HEK293 (cell line): ENCODE data around the gene GALNT2.
A peak's percentile ranks its signal among the peaks of the same experiment; 100 is the strongest.

Experiments
- CTCF ChIA-PET: fragments of 350-600 bp; formaldehyde crosslinking; extraction: SDS; loops from one replicate; lab custom pipeline; 2021; ENCODE audit warnings: antibody characterized with exemption; lab: Yijun Ruan, JAX
- POLR2A ChIA-PET: fragments of 300-600 bp; formaldehyde crosslinking; extraction: SDS; loops from one replicate; lab custom pipeline; 2020; ENCODE audit warnings: antibody characterized with exemption, inconsistent platforms; lab: Yijun Ruan, JAX
- H3K27ac ChIP-seq: fragments of 200-500 bp; sonication (Bioruptor generic); 2 replicates; pipeline ENCODE4 v1.5.1; 2014; ENCODE audit warnings: low read depth, low read length, control low read depth, inconsistent platforms; ENCODE audit errors: extremely low read depth
- H3K36me3 ChIP-seq, 2 experiments: fragments of 200-500 bp in 1 of 2; sonication (Bioruptor generic) in 1 of 2; 1 replicate in 1 of 2; 2 replicates in 1 of 2; pipeline ENCODE4 v1.5.1; 2014 to 2017; ENCODE audit warnings: inconsistent platforms in 2 of 2, low read length in 2 of 2; ENCODE audit not compliant: control insufficient read depth in 2 of 2, insufficient read depth in 1 of 2
- H3K4me1 ChIP-seq: fragments of 200-500 bp; sonication (Bioruptor generic); 2 replicates; pipeline ENCODE4 v1.5.1; 2014; ENCODE audit warnings: mild to moderate bottlenecking, low read length, inconsistent platforms; ENCODE audit not compliant: control insufficient read depth, insufficient read depth
- H3K4me3 ChIP-seq: 2 replicates; pipeline ENCODE4 v1.5.1; 2011; ENCODE audit warnings: low read depth, mild to moderate bottlenecking, control low read depth, low read length, moderate library complexity
- H3K9me3 ChIP-seq: fragments of 200-500 bp; sonication (Bioruptor generic); 2 replicates; pipeline ENCODE4 v1.5.1; 2014; ENCODE audit warnings: low read depth, low read length, inconsistent platforms; ENCODE audit not compliant: control insufficient read depth, insufficient read depth
- HOXA7 ChIP-seq: sonication (generic); formaldehyde crosslinking; IDR thresholded peaks from 2 replicates; pipeline ENCODE4 v1.8.1; 2022; ENCODE audit warnings: missing genetic modification reagents, borderline replicate concordance
- REPIN1 ChIP-seq: fragments of 450-650 bp; formaldehyde crosslinking; IDR thresholded peaks from 2 replicates; pipeline ENCODE4 v1.5.1; 2017; ENCODE audit warnings: missing biosample characterization, missing genetic modification characterization, low read depth
- ZEB2 ChIP-seq: fragments of 450-650 bp; formaldehyde crosslinking; IDR thresholded peaks from 2 replicates; pipeline ENCODE4 v1.5.1; 2016; ENCODE audit warnings: missing biosample characterization, missing genetic modification characterization
- ZNF121 ChIP-seq: fragments of 450-650 bp; formaldehyde crosslinking; IDR thresholded peaks from 2 replicates; pipeline ENCODE4 v1.5.1; 2016; ENCODE audit warnings: missing biosample characterization, missing genetic modification characterization
- ZNF16 ChIP-seq: fragments of 450-650 bp; formaldehyde crosslinking; IDR thresholded peaks from 2 replicates; pipeline ENCODE4 v1.5.1; 2016; ENCODE audit warnings: low read depth, missing biosample characterization, missing genetic modification characterization
- ZNF324 ChIP-seq: fragments of 450-650 bp; formaldehyde crosslinking; IDR thresholded peaks from 2 replicates; pipeline ENCODE4 v1.5.1; 2016; ENCODE audit warnings: missing biosample characterization, missing genetic modification characterization
- ZNF423 ChIP-seq: fragments of 450-650 bp; formaldehyde crosslinking; IDR thresholded peaks from 2 replicates; pipeline ENCODE4 v1.5.1; 2016; ENCODE audit warnings: missing biosample characterization, missing genetic modification characterization
- ZNF510 ChIP-seq: fragments of 450-650 bp; formaldehyde crosslinking; IDR thresholded peaks from 2 replicates; pipeline ENCODE4 v1.5.1; 2018; ENCODE audit warnings: mild to moderate bottlenecking, missing genetic modification characterization, missing biosample characterization; ENCODE audit not compliant: insufficient replicate concordance
- ZNF571 ChIP-seq: fragments of 450-650 bp; formaldehyde crosslinking; IDR thresholded peaks from 2 replicates; pipeline ENCODE4 v1.5.0; 2017; ENCODE audit warnings: missing biosample characterization, missing genetic modification characterization
- ZNF600 ChIP-seq: fragments of 450-650 bp; formaldehyde crosslinking; IDR thresholded peaks from 2 replicates; pipeline ENCODE4 v1.5.1; 2016; ENCODE audit warnings: missing biosample characterization, missing genetic modification characterization
- ZNF768 ChIP-seq: fragments of 450-650 bp; formaldehyde crosslinking; IDR thresholded peaks from 2 replicates; pipeline ENCODE4 v1.5.1; 2018; ENCODE audit warnings: missing biosample characterization, mild to moderate bottlenecking, missing genetic modification characterization
- ZNF777 ChIP-seq: fragments of 450-650 bp; formaldehyde crosslinking; IDR thresholded peaks from 2 replicates; pipeline ENCODE4 v1.5.1; 2017; ENCODE audit warnings: missing biosample characterization, missing genetic modification characterization, borderline replicate concordance
- ZNF792 ChIP-seq: fragments of 450-650 bp; formaldehyde crosslinking; IDR thresholded peaks from 2 replicates; pipeline ENCODE4 v1.5.1; 2016; ENCODE audit warnings: missing biosample characterization, missing genetic modification characterization
- ZNF830 ChIP-seq: fragments of 450-650 bp; IDR thresholded peaks from 2 replicates; pipeline ENCODE4 v1.5.0; 2018; ENCODE audit warnings: missing biosample characterization, missing genetic modification characterization, low read depth, mild to moderate bottlenecking, moderate library complexity
- ZNF843 ChIP-seq: fragments of 450-650 bp; formaldehyde crosslinking; IDR thresholded peaks from 2 replicates; pipeline ENCODE4 v1.5.1; 2016; ENCODE audit warnings: missing biosample characterization, missing genetic modification characterization
- ZXDB ChIP-seq: fragments of 450-650 bp; formaldehyde crosslinking; IDR thresholded peaks from 2 replicates; pipeline ENCODE4 v1.5.1; 2016; ENCODE audit warnings: missing biosample characterization, missing genetic modification characterization
- TF ChIP-seq, protein P1 (sequence below): fragments of 450-650 bp; formaldehyde crosslinking; IDR thresholded peaks from 2 replicates; pipeline ENCODE4 v1.5.1; 2017; ENCODE audit warnings: missing biosample characterization, mild to moderate bottlenecking, missing genetic modification characterization, moderate library complexity
- TF ChIP-seq, protein P2 (sequence below): fragments of 450-650 bp; formaldehyde crosslinking; IDR thresholded peaks from 2 replicates; pipeline ENCODE4 v1.5.1; 2016; ENCODE audit warnings: missing biosample characterization, missing genetic modification characterization
- TF ChIP-seq, protein P3 (sequence below): fragments of 450-650 bp; formaldehyde crosslinking; conservative IDR thresholded peaks from 2 replicates; pipeline ENCODE4 v1.5.1; 2016; ENCODE audit warnings: low read depth, missing biosample characterization, missing genetic modification characterization
- TF ChIP-seq, protein P4 (sequence below): fragments of 450-650 bp; formaldehyde crosslinking; IDR thresholded peaks from 2 replicates; pipeline ENCODE4 v1.5.1; 2016; ENCODE audit warnings: missing biosample characterization, missing genetic modification characterization
- TF ChIP-seq, protein P5 (sequence below): fragments of 450-650 bp; formaldehyde crosslinking; IDR thresholded peaks from 2 replicates; pipeline ENCODE4 v1.5.1; 2016; ENCODE audit warnings: missing biosample characterization, missing genetic modification characterization

Gene GALNT2

DNA sequence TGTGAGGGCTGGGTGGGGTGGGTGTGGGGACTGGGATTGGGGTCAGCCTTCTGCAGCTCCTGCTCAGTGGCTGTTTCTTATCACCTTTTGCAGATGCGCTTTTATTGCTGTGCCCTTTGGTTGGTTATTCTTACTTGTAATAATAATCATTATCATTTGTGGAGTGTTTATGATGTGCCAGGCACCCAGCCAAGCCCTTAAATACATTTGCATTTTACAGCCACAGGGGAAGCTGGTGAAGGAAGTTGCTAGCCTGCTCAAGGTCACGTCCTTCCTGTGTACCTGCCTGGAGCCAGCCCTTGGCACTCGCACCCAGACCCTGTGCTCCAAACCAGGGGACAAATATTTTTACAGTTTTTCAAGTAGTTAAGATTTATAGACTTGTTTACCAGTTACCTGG lies 215.1 kb downstream of the GALNT2 start (continued):
- 0 out of 2 replicates have a peak, but pooled peaks have one; percentile 22 for TF ChIP-seq ZNF423 (tag by site-specific recombination)
- no peak for TF ChIP-seq ZNF571
- TF ChIP-seq, protein P1, sequence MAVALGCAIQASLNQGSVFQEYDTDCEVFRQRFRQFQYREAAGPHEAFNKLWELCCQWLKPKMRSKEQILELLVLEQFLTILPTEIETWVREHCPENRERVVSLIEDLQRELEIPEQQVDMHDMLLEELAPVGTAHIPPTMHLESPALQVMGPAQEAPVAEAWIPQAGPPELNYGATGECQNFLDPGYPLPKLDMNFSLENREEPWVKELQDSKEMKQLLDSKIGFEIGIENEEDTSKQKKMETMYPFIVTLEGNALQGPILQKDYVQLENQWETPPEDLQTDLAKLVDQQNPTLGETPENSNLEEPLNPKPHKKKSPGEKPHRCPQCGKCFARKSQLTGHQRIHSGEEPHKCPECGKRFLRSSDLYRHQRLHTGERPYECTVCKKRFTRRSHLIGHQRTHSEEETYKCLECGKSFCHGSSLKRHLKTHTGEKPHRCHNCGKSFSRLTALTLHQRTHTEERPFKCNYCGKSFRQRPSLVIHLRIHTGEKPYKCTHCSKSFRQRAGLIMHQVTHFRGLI (tag by site-specific recombination) = no peak
- no peak for TF ChIP-seq ZNF792 (tag by site-specific recombination)
- no peak for TF ChIP-seq ZNF600 (tag by site-specific recombination)
- TF ChIP-seq, protein P2, sequence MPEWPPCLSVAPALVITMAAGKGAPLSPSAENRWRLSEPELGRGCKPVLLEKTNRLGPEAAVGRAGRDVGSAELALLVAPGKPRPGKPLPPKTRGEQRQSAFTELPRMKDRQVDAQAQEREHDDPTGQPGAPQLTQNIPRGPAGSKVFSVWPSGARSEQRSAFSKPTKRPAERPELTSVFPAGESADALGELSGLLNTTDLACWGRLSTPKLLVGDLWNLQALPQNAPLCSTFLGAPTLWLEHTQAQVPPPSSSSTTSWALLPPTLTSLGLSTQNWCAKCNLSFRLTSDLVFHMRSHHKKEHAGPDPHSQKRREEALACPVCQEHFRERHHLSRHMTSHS (tag by site-specific recombination) = no peak
- TF ChIP-seq, all 188 proteins: peak for 15

DNA sequence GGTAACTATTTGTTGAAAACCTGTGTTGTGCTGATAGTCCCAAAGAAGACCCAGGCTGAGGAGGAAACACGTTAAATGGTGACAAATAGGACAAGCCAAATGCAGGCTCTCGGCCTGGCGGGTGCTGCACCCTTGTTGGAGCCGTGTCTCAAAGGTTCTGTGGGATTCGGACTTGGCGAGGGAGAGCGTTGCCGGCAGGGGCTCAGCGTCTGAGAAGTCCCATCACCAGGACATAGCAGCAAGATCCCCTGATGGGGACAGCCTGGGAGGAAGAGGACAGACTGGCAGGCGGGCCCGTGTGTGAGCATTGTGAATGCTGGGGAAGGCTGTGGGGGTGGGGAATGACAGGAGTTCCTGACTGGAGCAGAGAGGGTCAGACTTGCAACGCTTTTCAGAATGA lies 216.6 kb downstream of the GALNT2 start:
- peaks cover 15% of the 10 kb centered on the region for H3K4me1 ChIP-seq
- H3K9me3 ChIP-seq = no peaks in the 10 kb centered on the region
- no peak overlapping the region for H3K27ac ChIP-seq
- TF ChIP-seq ZNF830 (no peak), ZNF16 (tag by site-specific recombination) (no peak), ZEB2 (tag by site-specific recombination) (no peak), ZNF121 (tag by site-specific recombination) (peak; percentile 66; the same call in 1 of the 2 replicates)
- TF ChIP-seq, protein P3, sequence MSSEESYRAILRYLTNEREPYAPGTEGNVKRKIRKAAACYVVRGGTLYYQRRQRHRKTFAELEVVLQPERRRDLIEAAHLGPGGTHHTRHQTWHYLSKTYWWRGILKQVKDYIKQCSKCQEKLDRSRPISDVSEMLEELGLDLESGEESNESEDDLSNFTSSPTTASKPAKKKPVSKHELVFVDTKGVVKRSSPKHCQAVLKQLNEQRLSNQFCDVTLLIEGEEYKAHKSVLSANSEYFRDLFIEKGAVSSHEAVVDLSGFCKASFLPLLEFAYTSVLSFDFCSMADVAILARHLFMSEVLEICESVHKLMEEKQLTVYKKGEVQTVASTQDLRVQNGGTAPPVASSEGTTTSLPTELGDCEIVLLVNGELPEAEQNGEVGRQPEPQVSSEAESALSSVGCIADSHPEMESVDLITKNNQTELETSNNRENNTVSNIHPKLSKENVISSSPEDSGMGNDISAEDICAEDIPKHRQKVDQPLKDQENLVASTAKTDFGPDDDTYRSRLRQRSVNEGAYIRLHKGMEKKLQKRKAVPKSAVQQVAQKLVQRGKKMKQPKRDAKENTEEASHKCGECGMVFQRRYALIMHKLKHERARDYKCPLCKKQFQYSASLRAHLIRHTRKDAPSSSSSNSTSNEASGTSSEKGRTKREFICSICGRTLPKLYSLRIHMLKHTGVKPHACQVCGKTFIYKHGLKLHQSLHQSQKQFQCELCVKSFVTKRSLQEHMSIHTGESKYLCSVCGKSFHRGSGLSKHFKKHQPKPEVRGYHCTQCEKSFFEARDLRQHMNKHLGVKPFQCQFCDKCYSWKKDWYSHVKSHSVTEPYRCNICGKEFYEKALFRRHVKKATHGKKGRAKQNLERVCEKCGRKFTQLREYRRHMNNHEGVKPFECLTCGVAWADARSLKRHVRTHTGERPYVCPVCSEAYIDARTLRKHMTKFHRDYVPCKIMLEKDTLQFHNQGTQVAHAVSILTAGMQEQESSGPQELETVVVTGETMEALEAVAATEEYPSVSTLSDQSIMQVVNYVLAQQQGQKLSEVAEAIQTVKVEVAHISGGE = no peak
- TF ChIP-seq, all 188 proteins: peak for 1
- POLR2A ChIA-PET = no interaction called here
- no peak overlapping the region for H3K4me3 ChIP-seq
- peaks cover 0 to 18% of the 10 kb centered on the region in 2 experiments; a peak in 1 of 3 replicates for H3K36me3 ChIP-seq
- CTCF ChIA-PET = no interaction called here

DNA sequence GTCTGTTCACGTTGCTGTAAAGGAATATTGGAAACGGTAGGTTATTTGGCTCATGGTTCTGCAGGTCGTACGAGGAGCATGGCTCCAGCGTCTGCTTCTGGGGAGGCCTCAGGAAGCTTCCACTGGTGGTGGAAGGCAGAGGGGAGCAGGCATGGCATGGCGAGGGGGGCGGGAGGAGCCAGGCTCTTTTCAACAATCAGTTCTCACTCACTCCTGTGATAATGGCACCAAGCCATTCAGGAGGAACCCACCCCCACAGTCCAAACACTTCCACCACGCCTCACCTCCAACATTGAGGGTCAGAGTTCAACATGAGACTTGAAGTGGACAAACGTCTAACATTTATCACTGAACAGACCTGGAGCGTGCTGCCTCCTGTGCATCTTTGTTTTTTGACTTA lies 217.9 kb downstream of the GALNT2 start:
- H3K4me3 ChIP-seq = no peak overlapping the region
- H3K4me1 ChIP-seq = peaks cover 15% of the 10 kb centered on the region
- ChIA-PET CTCF (no interaction called here), POLR2A (no interaction called here)
- TF ChIP-seq ZNF510 (tag by site-specific recombination) (no peak), ZXDB (tag by site-specific recombination) (no peak), ZNF768 (tag by site-specific recombination) (no peak), ZNF324 (tag by site-specific recombination) (no peak), ZNF571 (no peak), ZNF777 (tag by site-specific recombination) (no peak), HOXA7 (CRISPR knock-in tag) (no peak), REPIN1 (tag by site-specific recombination) (no peak), ZNF843 (tag by site-specific recombination) (no peak)
- TF ChIP-seq, protein P4, sequence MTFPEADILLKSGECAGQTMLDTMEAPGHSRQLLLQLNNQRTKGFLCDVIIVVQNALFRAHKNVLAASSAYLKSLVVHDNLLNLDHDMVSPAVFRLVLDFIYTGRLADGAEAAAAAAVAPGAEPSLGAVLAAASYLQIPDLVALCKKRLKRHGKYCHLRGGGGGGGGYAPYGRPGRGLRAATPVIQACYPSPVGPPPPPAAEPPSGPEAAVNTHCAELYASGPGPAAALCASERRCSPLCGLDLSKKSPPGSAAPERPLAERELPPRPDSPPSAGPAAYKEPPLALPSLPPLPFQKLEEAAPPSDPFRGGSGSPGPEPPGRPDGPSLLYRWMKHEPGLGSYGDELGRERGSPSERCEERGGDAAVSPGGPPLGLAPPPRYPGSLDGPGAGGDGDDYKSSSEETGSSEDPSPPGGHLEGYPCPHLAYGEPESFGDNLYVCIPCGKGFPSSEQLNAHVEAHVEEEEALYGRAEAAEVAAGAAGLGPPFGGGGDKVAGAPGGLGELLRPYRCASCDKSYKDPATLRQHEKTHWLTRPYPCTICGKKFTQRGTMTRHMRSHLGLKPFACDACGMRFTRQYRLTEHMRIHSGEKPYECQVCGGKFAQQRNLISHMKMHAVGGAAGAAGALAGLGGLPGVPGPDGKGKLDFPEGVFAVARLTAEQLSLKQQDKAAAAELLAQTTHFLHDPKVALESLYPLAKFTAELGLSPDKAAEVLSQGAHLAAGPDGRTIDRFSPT (tag by site-specific recombination) = no peak
- TF ChIP-seq, protein P5, sequence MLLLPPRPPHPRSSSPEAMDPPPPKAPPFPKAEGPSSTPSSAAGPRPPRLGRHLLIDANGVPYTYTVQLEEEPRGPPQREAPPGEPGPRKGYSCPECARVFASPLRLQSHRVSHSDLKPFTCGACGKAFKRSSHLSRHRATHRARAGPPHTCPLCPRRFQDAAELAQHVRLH = no peak
- H3K36me3 ChIP-seq = peaks cover 0 to 7% of the 10 kb centered on the region in 2 experiments; a peak in 1 of 3 replicates
- no peak overlapping the region for H3K27ac ChIP-seq
- H3K9me3 ChIP-seq = no peaks in the 10 kb centered on the region
